NOMO-1 treated with DMSO at 0.1 percent for 48 hours (cell line): ENCODE data around the gene THSD7B.
A peak's percentile ranks its signal among the peaks of the same experiment; 100 is the strongest.

Experiments
- DNase-seq: peaks from one replicate; lab custom pipeline; 2025; ENCODE audit not compliant: unreplicated experiment; lab: John Stamatoyannopoulos, UW

The THSD7B gene

GRCh38 chr2:137123226-137123625 is 357.9 kb downstream of the THSD7B start:
- DNase-seq = no peak

GRCh38 chr2:137133225-137133624 is 367.9 kb downstream of the THSD7B start:
- no peak for DNase-seq

- no peak for DNase-seq
These were observed 372.9 kb downstream of the THSD7B start for GRCh38 chr2:137138263-137138662.

- DNase-seq = no peak
These were observed 386.4 kb downstream of the THSD7B start for GRCh38 chr2:137151731-137152130.

GRCh38 chr2:137154946-137155345 is 389.6 kb downstream of the THSD7B start:
- no peak for DNase-seq

GRCh38 chr2:137155356-137156104 is 390.2 kb downstream of the THSD7B start:
- no peak for DNase-seq

- no peak for DNase-seq
These were observed 391.0 kb downstream of the THSD7B start for GRCh38 chr2:137156221-137156844.

- no peak for DNase-seq
These were observed 392.5 kb downstream of the THSD7B start for GRCh38 chr2:137157851-137158250.

- DNase-seq = no peak
These were observed 395.9 kb downstream of the THSD7B start for GRCh38 chr2:137161250-137161649.

- no peak for DNase-seq
These were observed 400.6 kb downstream of the THSD7B start for GRCh38 chr2:137165968-137166367.

- no peak for DNase-seq
These were observed 402.3 kb downstream of the THSD7B start for GRCh38 chr2:137167651-137168050.

- no peak for DNase-seq
These were observed 403.2 kb downstream of the THSD7B start for GRCh38 chr2:137168552-137168951.

GRCh38 chr2:137172162-137172561 is 406.8 kb downstream of the THSD7B start:
- no peak for DNase-seq

- DNase-seq = no peak
These were observed 408.1 kb downstream of the THSD7B start for GRCh38 chr2:137173463-137173862.

GRCh38 chr2:137175246-137175645 is 409.9 kb downstream of the THSD7B start:
- DNase-seq = no peak

GRCh38 chr2:137178951-137179377 is 413.6 kb downstream of the THSD7B start:
- peak; percentile 98 for DNase-seq

- no peak for DNase-seq
These were observed 414.2 kb downstream of the THSD7B start for GRCh38 chr2:137179542-137179941.

GRCh38 chr2:137180012-137180411 is 414.7 kb downstream of the THSD7B start:
- no peak for DNase-seq

GRCh38 chr2:137181370-137181769 is 416.0 kb downstream of the THSD7B start:
- no peak for DNase-seq

- no peak for DNase-seq
These were observed 416.7 kb downstream of the THSD7B start for GRCh38 chr2:137182071-137182470.

- DNase-seq = no peak
These were observed 418.0 kb downstream of the THSD7B start for GRCh38 chr2:137183206-137183898.
